Muscle layer of colon (tissue), 2 donors: ENCODE data around the gene METTL27.
"Not testable (repeated sequence)": the region's sequence is repeated elsewhere in the genome, so short reads cannot be mapped to it uniquely, and the experiment has no call there.

Source experiments
- H3K27ac ChIP-seq: one replicate; pipeline ENCODE4 v1.7.0; 2013; ENCODE audit warnings: low read depth, mild to moderate bottlenecking, low read length, moderate library complexity
- H3K27me3 ChIP-seq, 2 donors: one replicate each; pipeline ENCODE4 v1.7.0; 2013; ENCODE audit warnings: low read length in 2 of 2, mild to moderate bottlenecking in 2 of 2; ENCODE audit not compliant: insufficient read depth in 2 of 2, control insufficient read depth in 1 of 2
- H3K36me3 ChIP-seq: one replicate; pipeline ENCODE4 v1.7.0; 2013; ENCODE audit warnings: mild to moderate bottlenecking, low read length; ENCODE audit not compliant: insufficient read depth
- H3K4me1 ChIP-seq: one replicate; pipeline ENCODE4 v1.7.0; 2013; ENCODE audit warnings: mild to moderate bottlenecking, low read length; ENCODE audit not compliant: insufficient read depth
- H3K4me3 ChIP-seq, 2 donors: one replicate each; pipeline ENCODE4 v1.7.0; 2013; ENCODE audit warnings: low read length in 2 of 2, low read depth in 1 of 2, mild to moderate bottlenecking in 1 of 2, moderate library complexity in 1 of 2
- H3K9ac ChIP-seq: one replicate; pipeline ENCODE4 v1.7.0; 2013; ENCODE audit warnings: low read length
- H3K9me3 ChIP-seq: one replicate; pipeline ENCODE4 v1.7.0; 2013; ENCODE audit warnings: mild to moderate bottlenecking, low read length
- donor health status: abdominal sarcoma.
- donor health status: Adenocarcinoma of cecum.

Gene METTL27

GRCh38 chr7:73864981-73865711 is 22.8 kb upstream of the METTL27 start:
- Histone ChIP-seq H3K4me1 (peaks cover 13% of the 10 kb centered on the region), H3K9me3 (no peaks in the 10 kb centered on the region), H3K36me3 (no peaks in the 10 kb centered on the region), H3K27me3 (no peaks in the 10 kb centered on the region), H3K4me3 (no peak overlapping the region), H3K9ac (no peak overlapping the region), H3K27ac (no peak overlapping the region)

GRCh38 chr7:73861305-73861704 is 19.0 kb upstream of the METTL27 start:
- H3K4me3 ChIP-seq = no peak overlapping the region
- no peaks in the 10 kb centered on the region for H3K27me3 ChIP-seq
- no peaks in the 10 kb centered on the region for H3K36me3 ChIP-seq
- H3K9me3 ChIP-seq = no peaks in the 10 kb centered on the region
- H3K4me1 ChIP-seq = no peaks in the 10 kb centered on the region
- H3K27ac ChIP-seq = no peak overlapping the region
- H3K9ac ChIP-seq = no peak overlapping the region

- no peaks in the 10 kb centered on the region for H3K36me3 ChIP-seq
- H3K9me3 ChIP-seq = no peaks in the 10 kb centered on the region
- peaks cover 0 to 1% of the 10 kb centered on the region in 2 donors for H3K27me3 ChIP-seq
- no peak within 1 kb of the TSS for H3K9ac ChIP-seq
- H3K4me1 ChIP-seq = no peaks in the 10 kb centered on the region
- no peak within 1 kb of the TSS for H3K4me3 ChIP-seq
- no peak within 1 kb of the TSS for H3K27ac ChIP-seq
Measured at GRCh38 chr7:73860859-73861258, 18.5 kb upstream of the METTL27 start, which contains the start of gene TMEM270. TSS of gene TMEM270 (plus strand) at chr7:73861159. CDS start at chr7:73861195, 36 bp downstream.

GRCh38 chr7:73858807-73859206 is 16.5 kb upstream of the METTL27 start:
- Histone ChIP-seq H3K27me3 (peaks cover 0 to 4% of the 10 kb centered on the region in 2 donors), H3K4me3 (no peak overlapping the region), H3K9ac (no peak overlapping the region), H3K36me3 (no peaks in the 10 kb centered on the region), H3K4me1 (no peaks in the 10 kb centered on the region), H3K27ac (no peak overlapping the region), H3K9me3 (no peaks in the 10 kb centered on the region)

DNA sequence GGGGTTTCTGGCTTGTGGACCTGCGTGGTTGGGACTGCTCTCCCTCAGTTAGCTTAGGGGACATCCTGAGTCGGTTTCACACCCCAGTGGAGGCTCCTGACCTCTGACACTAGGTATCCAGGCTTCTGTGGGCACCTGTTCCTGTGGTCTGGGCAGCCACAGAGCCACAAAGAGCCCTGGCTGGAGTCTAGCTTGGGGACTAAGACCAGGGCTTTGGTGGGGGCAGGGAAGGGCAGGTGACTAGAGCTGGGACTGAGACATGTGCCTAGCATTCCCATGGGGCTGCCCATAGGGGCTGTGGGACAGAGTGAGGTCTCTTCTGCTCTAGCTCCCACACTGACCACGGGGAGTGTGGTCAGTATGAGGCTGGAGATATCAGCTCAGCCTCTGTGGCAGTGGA is 14.6 kb upstream of the METTL27 start:
- no peak overlapping the region for H3K4me3 ChIP-seq
- no peaks in the 10 kb centered on the region for H3K36me3 ChIP-seq
- no peaks in the 10 kb centered on the region for H3K4me1 ChIP-seq
- peaks cover 0 to 4% of the 10 kb centered on the region in 2 donors for H3K27me3 ChIP-seq
- no peak overlapping the region for H3K27ac ChIP-seq
- H3K9ac ChIP-seq = no peak overlapping the region
- no peaks in the 10 kb centered on the region for H3K9me3 ChIP-seq

GRCh38 chr7:73852500-73852899 is 10.2 kb upstream of the METTL27 start:
- H3K36me3 ChIP-seq = no peaks in the 10 kb centered on the region
- no peak overlapping the region for H3K9ac ChIP-seq
- H3K4me3 ChIP-seq = no peak overlapping the region
- H3K9me3 ChIP-seq = no peaks in the 10 kb centered on the region
- H3K27ac ChIP-seq = no peak overlapping the region
- H3K4me1 ChIP-seq = peaks cover 20% of the 10 kb centered on the region
- peaks cover 0 to 4% of the 10 kb centered on the region in 2 donors for H3K27me3 ChIP-seq

DNA sequence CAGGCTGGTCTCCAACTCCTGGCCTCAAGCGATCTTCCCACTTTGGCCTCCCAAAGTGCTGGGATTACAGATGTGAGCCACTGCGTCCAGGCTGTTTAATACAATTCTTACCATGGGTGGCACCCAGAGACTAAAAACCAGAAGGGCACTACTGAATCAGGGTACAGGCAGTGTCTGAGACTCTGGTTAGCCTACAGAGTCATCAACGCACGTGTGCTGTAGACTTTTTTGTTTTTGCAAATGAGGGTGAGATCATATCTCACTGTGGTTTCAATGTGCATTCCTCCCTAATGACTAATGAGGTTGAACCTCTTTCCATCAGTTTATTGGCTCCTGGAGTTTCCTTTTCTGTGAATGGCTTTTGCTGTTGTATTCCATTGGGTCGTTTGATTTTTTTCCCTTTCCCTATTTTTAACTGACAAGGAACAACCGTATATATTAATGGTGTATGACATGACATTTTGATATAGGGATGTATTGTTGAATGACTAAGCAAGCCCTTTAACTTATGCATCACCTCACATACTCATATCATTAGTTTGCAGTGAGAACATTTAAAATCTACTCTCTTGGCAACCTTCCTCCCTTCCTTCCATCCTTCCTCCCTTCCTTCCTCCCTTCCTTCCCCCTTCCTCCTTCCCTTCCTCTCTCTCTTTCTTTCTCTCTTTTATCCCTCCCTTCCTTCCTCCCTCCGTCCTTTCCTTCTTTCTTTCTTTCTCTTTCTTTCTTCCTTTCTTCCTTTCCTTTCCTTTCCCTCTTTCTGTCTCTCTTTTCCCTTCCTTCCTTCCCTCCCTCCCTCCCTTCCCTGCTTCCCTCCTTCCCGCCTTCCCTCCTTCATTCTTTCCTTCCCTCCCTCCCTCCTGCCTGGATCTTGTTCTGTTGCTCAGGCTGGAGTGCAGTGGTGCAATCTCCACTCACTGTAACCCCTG is 9.4 kb upstream of the METTL27 start:
- Histone ChIP-seq H3K27ac (no peak overlapping the region), H3K4me1 (peaks cover 20% of the 10 kb centered on the region), H3K9me3 (no peaks in the 10 kb centered on the region), H3K4me3 (no peak overlapping the region), H3K27me3 (peaks cover 0 to 4% of the 10 kb centered on the region in 2 donors), H3K9ac (no peak overlapping the region), H3K36me3 (no peaks in the 10 kb centered on the region)

- Histone ChIP-seq H3K4me3 (no peak overlapping the region), H3K4me1 (peaks cover 23% of the 10 kb centered on the region), H3K36me3 (no peaks in the 10 kb centered on the region), H3K27me3 (peaks cover 0 to 2% of the 10 kb centered on the region in 2 donors), H3K9me3 (no peaks in the 10 kb centered on the region), H3K27ac (peak overlapping the region; percentile 64), H3K9ac (no peak overlapping the region)
Measured at GRCh38 chr7:73850781-73851207, 8.5 kb upstream of the METTL27 start.

- no peak overlapping the region for H3K4me3 ChIP-seq
- H3K27me3 ChIP-seq = no peaks in the 10 kb centered on the region
- no peak overlapping the region for H3K9ac ChIP-seq
- H3K27ac ChIP-seq = no peak overlapping the region
- peaks cover 30% of the 10 kb centered on the region for H3K4me1 ChIP-seq
- no peaks in the 10 kb centered on the region for H3K9me3 ChIP-seq
- H3K36me3 ChIP-seq = no peaks in the 10 kb centered on the region
Measured at GRCh38 chr7:73847941-73848723, 5.8 kb upstream of the METTL27 start.

GRCh38 chr7:73845701-73846195 is 3.4 kb upstream of the METTL27 start:
- H3K27ac ChIP-seq, H3K4me3 ChIP-seq, H3K36me3 ChIP-seq, H3K9me3 ChIP-seq, H3K27me3 ChIP-seq, H3K9ac ChIP-seq: not testable (repeated sequence)
- H3K4me1 ChIP-seq = peaks cover 26% of the 10 kb centered on the region
